ENCODE measurements around the gene LENG1.

- TF ChIP-seq CTCF (IDR thresholded peaks at IDR 0.05 in 8 of 11, conservative IDR thresholded peaks at IDR 0.05 in 3 of 11) (no peak), POLR2A (IDR thresholded peaks at IDR 0.05) (no peak)
Observed at GRCh38 chr19:54155694-54156093, 3.8 kb downstream of the LENG1 start.

All from spleen (tissue), 7 donors.